A549 (cell line): ENCODE data around the gene TMEM154. TPM values are rescaled to one million over a fixed set of nuclear protein-coding genes. Genes with fewer than 3 reads are reported as not detected.

ENCODE experiments used
- ATAC-seq, 2 experiments: fragments of 200-7000 bp in 1 of 2; fragments of >200 bp in 1 of 2; cut with Nextera tagmentation in 1 of 2; cut with Tn5 transposase in 1 of 2; 3 replicates each; pipeline versions ENCODE4 v1.8.0 to v1.9.1; 2018 to 2020; ENCODE audit warnings: mild to moderate bottlenecking in 1 of 2, moderate library complexity in 1 of 2
- CTCF ChIA-PET: fragments of 300-600 bp; sonication (Branson Sonifier 250); formaldehyde crosslinking; extraction: SDS; loops from one replicate; lab custom pipeline; 2021; ENCODE audit warnings: antibody characterized with exemption, inconsistent platforms; lab: Yijun Ruan, JAX
- POLR2A ChIA-PET: fragments of 350-600 bp; formaldehyde crosslinking; extraction: SDS; loops from one replicate; lab custom pipeline; 2021; ENCODE audit warnings: antibody characterized with exemption, inconsistent platforms; lab: Yijun Ruan, JAX
- DNase-seq, 2 experiments: peaks; one replicate each; pipeline versions ENCODE4 v3.0.0 to v3.0.0-alpha.2; 2011 to 2016; ENCODE audit warnings: low read depth in 1 of 2, low spot score in 1 of 2
- FAIRE-seq: peaks from 2 replicates; lab custom pipeline; 2011; peaks lifted over from hg19 to GRCh38; lab: Jason Lieb, UNC
- H3K27ac ChIP-seq, 2 experiments: fragments of >200 bp; sonication (Bioruptor Twin); formaldehyde crosslinking; 3 replicates each; pipeline ENCODE4 v1.5.1; 2016 to 2017
- H3K4me1 ChIP-seq: fragments of >200 bp; sonication (Bioruptor Twin); formaldehyde crosslinking; 3 replicates; pipeline ENCODE4 v1.6.1; 2016
- H3K4me2 ChIP-seq: fragments of >200 bp; sonication (Bioruptor Twin); formaldehyde crosslinking; 3 replicates; pipeline ENCODE4 v1.6.1; 2016
- H3K4me3 ChIP-seq: fragments of >200 bp; sonication (Bioruptor Twin); formaldehyde crosslinking; 3 replicates; pipeline ENCODE4 v1.5.1; 2016
- H3K9me3 ChIP-seq: fragments of >200 bp; sonication (Bioruptor Twin); formaldehyde crosslinking; 3 replicates; pipeline ENCODE4 v1.6.1; 2016
- CEBPB ChIP-seq, 2 experiments: fragments of >200 bp in 1 of 2; sonication (Bioruptor Twin) in 1 of 2; formaldehyde crosslinking in 1 of 2; IDR thresholded peaks; 2 replicates each; pipeline ENCODE4 v1.6.1; 2012 to 2016
- CHD2 ChIP-seq: fragments of 150-350 bp; IDR thresholded peaks from 2 replicates; pipeline ENCODE4 v1.6.1; 2014; ENCODE audit warnings: low read length; ENCODE audit not compliant: partially characterized antibody
- CHD4 ChIP-seq: fragments of 200-600 bp; sonication (generic); IDR thresholded peaks from 2 replicates; pipeline ENCODE4 v1.6.1; 2016; ENCODE audit warnings: antibody characterized with exemption, mild to moderate bottlenecking, borderline replicate concordance
- EHMT2 ChIP-seq: fragments of 200-600 bp; sonication (generic); IDR thresholded peaks from 2 replicates; pipeline ENCODE4 v1.6.1; 2016; ENCODE audit warnings: antibody characterized with exemption, low read depth, mild to moderate bottlenecking, moderate library complexity
- HEYL ChIP-seq: fragments of 250-450 bp; sonication (Bioruptor Pico); IDR thresholded peaks from 2 replicates; pipeline ENCODE4 v1.8.0; 2021; ENCODE audit warnings: mild to moderate bottlenecking, moderate library complexity
- HMGXB4 ChIP-seq: fragments of 250-450 bp; sonication (Bioruptor Pico); IDR thresholded peaks from 2 replicates; pipeline ENCODE4 v1.5.0; 2021; ENCODE audit warnings: mild to moderate bottlenecking, moderate library complexity, borderline replicate concordance
- HOXA7 ChIP-seq: fragments of 250-450 bp; sonication (Bioruptor Pico); IDR thresholded peaks from 2 replicates; pipeline ENCODE4 v1.5.0; 2020; ENCODE audit warnings: mild to moderate bottlenecking, moderate library complexity
- HOXB5 ChIP-seq: fragments of 250-450 bp; sonication (Bioruptor Pico); IDR thresholded peaks from 2 replicates; pipeline ENCODE4 v1.5.0; 2020; ENCODE audit warnings: mild to moderate bottlenecking, moderate library complexity
- JUN ChIP-seq, 2 experiments: fragments of >200 bp; sonication (Bioruptor Twin); formaldehyde crosslinking; IDR thresholded peaks; 2 replicates in 1 of 2; 3 replicates in 1 of 2; pipeline ENCODE4 v1.6.1; 2016 to 2017
- KDM1A ChIP-seq: fragments of 200-600 bp; sonication (generic); IDR thresholded peaks from 2 replicates; pipeline ENCODE4 v1.6.1; 2016; ENCODE audit warnings: low read depth, mild to moderate bottlenecking
- KDM5A ChIP-seq: fragments of 200-600 bp; sonication (generic); IDR thresholded peaks from 2 replicates; pipeline ENCODE4 v1.6.1; 2016; ENCODE audit warnings: antibody characterized with exemption, mild to moderate bottlenecking
- MYC ChIP-seq: IDR thresholded peaks from 2 replicates; pipeline ENCODE4 v1.6.1; 2012; ENCODE audit warnings: mild to moderate bottlenecking, inconsistent platforms, low read length, improper control_type of control experiment, borderline replicate concordance
- NPAS2 ChIP-seq: fragments of 250-450 bp; sonication (Bioruptor Pico); IDR thresholded peaks from 2 replicates; pipeline ENCODE4 v1.8.0; 2022; ENCODE audit warnings: mild to moderate bottlenecking, moderate library complexity, borderline replicate concordance
- PHF8 ChIP-seq: fragments of 200-600 bp; sonication (generic); IDR thresholded peaks from 2 replicates; pipeline ENCODE4 v1.6.1; 2016; ENCODE audit warnings: low read depth, mild to moderate bottlenecking, antibody characterized with exemption, moderate library complexity, borderline replicate concordance
- RARB ChIP-seq: fragments of 250-450 bp; sonication (Bioruptor Pico); IDR thresholded peaks from 2 replicates; pipeline ENCODE4 v1.8.0; 2021; ENCODE audit warnings: mild to moderate bottlenecking, moderate library complexity
- RCOR1 ChIP-seq: fragments of 150-350 bp; IDR thresholded peaks from 2 replicates; pipeline ENCODE4 v1.6.1; 2014; ENCODE audit warnings: antibody characterized with exemption, low read length, low read depth
- REST ChIP-seq: fragments of 200-600 bp; sonication (generic); IDR thresholded peaks from 2 replicates; pipeline ENCODE4 v1.6.1; 2016; ENCODE audit warnings: antibody characterized with exemption, mild to moderate bottlenecking, moderate library complexity
- RFX5 ChIP-seq: fragments of 450-650 bp; IDR thresholded peaks from 2 replicates; pipeline ENCODE4 v1.7.1; 2014; ENCODE audit warnings: antibody characterized with exemption, mild to moderate bottlenecking, moderate library complexity
- SREBF2 ChIP-seq: fragments of 450-650 bp; IDR thresholded peaks from 2 replicates; pipeline ENCODE4 v1.6.1; 2014; ENCODE audit warnings: mild to moderate bottlenecking, moderate library complexity
- TFCP2L1 ChIP-seq: fragments of 250-450 bp; sonication (Bioruptor Pico); IDR thresholded peaks from 2 replicates; pipeline ENCODE4 v1.5.0; 2021; ENCODE audit warnings: mild to moderate bottlenecking
- TP53 ChIP-seq: fragments of 250-450 bp; sonication (Bioruptor Pico); IDR thresholded peaks from 2 replicates; pipeline ENCODE4 v1.5.0; 2021; ENCODE audit warnings: mild to moderate bottlenecking, moderate library complexity
- ZFP36 ChIP-seq: fragments of 450-650 bp; IDR thresholded peaks from 2 replicates; pipeline ENCODE4 v1.6.1; 2014; ENCODE audit warnings: borderline replicate concordance; ENCODE audit not compliant: partially characterized antibody
- ZNF302 ChIP-seq: fragments of 250-450 bp; sonication (Bioruptor Pico); IDR thresholded peaks from 2 replicates; pipeline ENCODE4 v1.9.0; 2021; ENCODE audit warnings: inconsistent platforms, mild to moderate bottlenecking, moderate library complexity
- WGBS: methylation state at CpG from one replicate; pipeline ENCODE4 v1.1.6; 2017; ENCODE audit errors: missing lambda C conversion rate; 5-methylcytosine and 5-hydroxymethylcytosine counted together
- polyA plus RNA-seq, 4 experiments: library from polyadenylated mRNA; depleted of rRNA in 3 of 4; stranded (reverse); fragments of >200 nt; fragmentation: RNase III in 1 of 4; extraction: RNeasy Plus Mini Kit Qiagen cat#74134 plus additional on column Dnase treatment in 1 of 4; gene quantifications; 2 replicates in 3 of 4; 3 replicates in 1 of 4; pipeline ENCODE4 v1.2.3, GENCODE V29; 2011 to 2017
- TF ChIP-seq, protein P1 (sequence below): fragments of >200 bp; sonication (Bioruptor Twin); formaldehyde crosslinking; IDR thresholded peaks from 3 replicates; pipeline ENCODE4 v1.6.1; 2016
- TF ChIP-seq, protein P2 (sequence below): fragments of >200 bp; sonication (Bioruptor Twin); formaldehyde crosslinking; IDR thresholded peaks from 2 replicates; pipeline ENCODE4 v1.6.1; 2016

TMEM154 gene
- polyA plus RNA-seq, 2 of the 4 experiments (the other 2 are of a cell fraction): 0.05 to 0.31 TPM

- no peak for TF ChIP-seq HMGXB4
- TF ChIP-seq NPAS2 (CRISPR knock-in tag): no peak
- no peak for TF ChIP-seq HEYL (CRISPR knock-in tag)
- TF ChIP-seq CEBPB (IDR thresholded peaks at IDR 0.05): no peak
- TF ChIP-seq CHD4: no peak
- no peak for TF ChIP-seq ZFP36
Observed at GRCh38 chr4:152699313-152699712, 19.5 kb upstream of the TMEM154 start (continued).

DNA sequence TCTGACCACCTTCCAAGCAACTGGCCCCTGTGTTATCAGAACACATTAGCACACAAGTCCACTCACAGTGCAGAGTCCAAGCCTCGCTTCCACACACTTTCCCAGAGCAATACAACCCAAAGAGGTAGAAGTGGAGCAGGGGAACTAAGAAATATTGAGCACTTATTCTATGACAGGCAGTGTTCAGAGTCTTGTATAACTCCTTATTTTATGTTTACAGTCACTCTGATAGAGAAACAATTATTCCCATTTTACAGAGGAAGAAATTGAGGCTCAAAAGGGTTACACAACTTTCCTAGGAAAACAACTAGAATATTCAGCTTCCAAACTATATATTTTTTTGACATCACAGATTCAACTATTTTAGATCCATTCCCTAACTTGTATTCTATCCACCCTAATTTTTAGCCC, 18.3 kb upstream of the TMEM154 start:
- Histone ChIP-seq H3K9me3 (no peaks in the 10 kb centered on the region), H3K4me3 (no peak overlapping the region), H3K27ac (no peak overlapping the region), H3K4me1 (no peaks in the 10 kb centered on the region), H3K4me2 (no peak overlapping the region)
- no peak for DNase-seq
- 0% methylated on average over 1 of the region's 1 CpG for WGBS
- ATAC-seq: no peak
- ChIA-PET POLR2A (no interaction called here), CTCF (no interaction called here)
- FAIRE-seq: no peak
- TF ChIP-seq KDM5A (no peak), JUN (IDR thresholded peaks at IDR 0.05) (no peak), HOXA7 (no peak), KDM1A (no peak), HEYL (CRISPR knock-in tag) (no peak), RCOR1 (no peak), SREBF2 (no peak), HOXB5 (CRISPR knock-in tag) (no peak), PHF8 (no peak), NPAS2 (CRISPR knock-in tag) (no peak), ZNF302 (CRISPR knock-in tag) (no peak), EHMT2 (no peak), RARB (CRISPR knock-in tag) (no peak), TFCP2L1 (CRISPR knock-in tag) (no peak), MYC (no peak), RFX5 (no peak)
- TF ChIP-seq, protein P1, sequence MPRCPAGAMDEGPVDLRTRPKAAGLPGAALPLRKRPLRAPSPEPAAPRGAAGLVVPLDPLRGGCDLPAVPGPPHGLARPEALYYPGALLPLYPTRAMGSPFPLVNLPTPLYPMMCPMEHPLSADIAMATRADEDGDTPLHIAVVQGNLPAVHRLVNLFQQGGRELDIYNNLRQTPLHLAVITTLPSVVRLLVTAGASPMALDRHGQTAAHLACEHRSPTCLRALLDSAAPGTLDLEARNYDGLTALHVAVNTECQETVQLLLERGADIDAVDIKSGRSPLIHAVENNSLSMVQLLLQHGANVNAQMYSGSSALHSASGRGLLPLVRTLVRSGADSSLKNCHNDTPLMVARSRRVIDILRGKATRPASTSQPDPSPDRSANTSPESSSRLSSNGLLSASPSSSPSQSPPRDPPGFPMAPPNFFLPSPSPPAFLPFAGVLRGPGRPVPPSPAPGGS: no peak

DNA sequence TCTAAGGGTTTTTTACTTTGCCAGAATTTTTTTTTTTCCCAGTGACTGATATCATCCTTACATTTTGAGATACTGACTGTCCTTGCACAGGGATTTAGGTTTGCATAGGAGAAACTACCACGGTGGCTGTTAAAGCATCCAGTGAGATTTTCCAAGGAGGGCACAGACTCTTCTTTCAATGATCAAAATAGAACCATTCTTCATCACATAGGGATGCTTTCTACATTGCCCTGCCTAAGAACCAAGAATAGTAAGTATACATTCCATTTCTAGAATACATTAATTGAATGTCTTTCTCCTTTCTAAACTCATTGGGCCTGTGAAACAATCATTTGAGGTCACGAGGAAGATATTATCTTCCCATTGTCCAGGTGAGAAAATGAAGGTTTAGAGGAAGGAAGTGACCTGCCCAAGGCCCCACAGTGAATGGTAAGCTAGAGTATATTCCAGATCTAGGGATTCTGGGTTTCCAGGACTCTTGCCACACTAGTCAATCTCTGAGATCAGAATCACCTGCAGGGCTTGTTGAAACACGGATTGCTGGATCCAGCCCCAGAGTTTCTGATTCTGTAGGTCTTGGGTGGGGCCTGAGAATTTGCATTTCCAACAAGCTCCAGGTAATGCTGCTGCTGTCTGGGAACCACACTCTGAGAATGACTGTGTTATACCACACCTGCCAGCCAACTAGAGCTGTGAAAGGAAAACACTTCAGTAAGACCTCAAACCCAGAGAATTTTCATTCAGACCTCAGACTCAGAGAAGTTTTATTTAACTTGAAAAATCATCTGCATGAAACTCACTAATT, 17.7 kb upstream of the TMEM154 start:
- H3K27ac ChIP-seq: no peak overlapping the region

More for the DNA sequence above, 17.7 kb upstream of the TMEM154 start:
- H3K9me3 ChIP-seq: no peaks in the 10 kb centered on the region
- H3K4me2 ChIP-seq: no peak overlapping the region
- ChIA-PET CTCF (no interaction called here), POLR2A (no interaction called here)
- DNase-seq: no peak
- FAIRE-seq: no peak
- TF ChIP-seq, protein P2, sequence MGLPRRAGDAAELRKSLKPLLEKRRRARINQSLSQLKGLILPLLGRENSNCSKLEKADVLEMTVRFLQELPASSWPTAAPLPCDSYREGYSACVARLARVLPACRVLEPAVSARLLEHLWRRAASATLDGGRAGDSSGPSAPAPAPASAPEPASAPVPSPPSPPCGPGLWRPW: no peak
- TF ChIP-seq RCOR1: no peak
- TF ChIP-seq REST: no peak
- no peak for TF ChIP-seq RARB (CRISPR knock-in tag)
- no peak for TF ChIP-seq TP53 (CRISPR knock-in tag)
- TF ChIP-seq CHD2: no peak
- TF ChIP-seq PHF8: no peak
- H3K4me3 ChIP-seq: no peak overlapping the region
- H3K4me1 ChIP-seq: no peaks in the 10 kb centered on the region
- ATAC-seq: no peak
- 48% methylated on average over 3 of the region's 3 CpGs for WGBS
